NOMO-1 (cell line): ENCODE measurements around the gene PTPRD.

Experiments
- DNase-seq, 2 experiments: peaks; one replicate each; lab custom pipeline; 2025; ENCODE audit not compliant: unreplicated experiment in 2 of 2; lab: John Stamatoyannopoulos, UW

Gene PTPRD

DNA sequence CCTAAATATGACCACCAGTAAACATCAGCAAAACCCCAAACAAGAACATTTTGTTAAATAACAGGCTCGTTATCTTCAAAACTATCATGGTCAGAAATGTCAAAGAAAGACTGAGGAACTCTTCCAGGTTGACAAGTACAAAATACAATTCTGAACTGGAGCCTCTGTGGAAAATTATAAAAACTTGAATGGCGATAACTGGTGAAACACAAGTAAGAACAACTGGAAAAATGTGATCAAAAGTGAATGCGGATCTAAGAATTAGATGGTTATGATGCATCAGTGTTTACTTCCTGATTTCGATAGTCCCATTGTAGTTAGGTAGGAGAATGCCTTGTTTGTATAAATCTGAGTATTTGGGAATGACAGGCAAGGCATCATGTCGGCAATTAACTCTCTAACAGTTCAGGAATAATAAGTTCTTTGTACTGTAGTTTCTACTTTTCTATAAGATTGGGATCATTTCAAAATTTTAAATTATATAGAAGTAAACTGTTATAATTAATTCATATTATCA lies 2073.1 kb downstream of the PTPRD start:
- DNase-seq: no peak

DNA sequence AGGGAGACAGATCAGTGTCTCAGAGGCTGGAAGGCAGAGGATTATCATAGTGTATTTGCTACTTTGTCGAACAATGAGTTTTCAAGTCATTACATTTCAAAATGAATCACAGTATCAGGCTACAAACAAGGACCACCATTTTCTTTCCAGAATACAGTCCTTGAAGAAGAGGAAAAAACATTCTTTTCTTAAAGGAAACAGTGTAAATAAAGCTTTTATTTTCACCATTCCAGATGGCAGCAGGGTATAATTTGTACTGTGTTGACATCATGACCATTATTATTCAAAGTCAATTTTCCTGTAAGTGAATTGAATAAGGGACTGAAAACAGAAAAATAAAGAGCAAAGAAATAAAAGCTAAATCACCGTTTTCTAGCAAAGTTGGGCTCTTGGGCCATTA lies 2076.0 kb downstream of the PTPRD start:
- no peak for DNase-seq

DNA sequence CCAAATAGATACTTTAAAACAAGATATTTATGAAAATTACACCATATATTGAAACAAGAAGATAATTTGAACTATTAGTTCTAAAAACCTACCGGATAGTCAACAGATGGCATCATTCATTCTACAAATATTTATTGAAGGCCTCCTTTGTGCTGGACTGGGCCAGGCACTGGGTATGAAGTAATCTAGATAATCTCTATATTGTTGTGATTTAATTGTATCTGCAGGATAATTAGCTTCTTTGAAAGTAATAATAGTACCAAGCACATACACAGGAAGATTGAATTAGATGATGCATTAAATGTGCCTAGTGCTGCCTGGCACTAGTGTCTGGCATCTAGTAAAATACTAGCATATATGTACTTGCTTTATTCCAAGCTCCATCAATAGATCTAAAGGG lies 2078.0 kb downstream of the PTPRD start:
- DNase-seq: no peak

DNA sequence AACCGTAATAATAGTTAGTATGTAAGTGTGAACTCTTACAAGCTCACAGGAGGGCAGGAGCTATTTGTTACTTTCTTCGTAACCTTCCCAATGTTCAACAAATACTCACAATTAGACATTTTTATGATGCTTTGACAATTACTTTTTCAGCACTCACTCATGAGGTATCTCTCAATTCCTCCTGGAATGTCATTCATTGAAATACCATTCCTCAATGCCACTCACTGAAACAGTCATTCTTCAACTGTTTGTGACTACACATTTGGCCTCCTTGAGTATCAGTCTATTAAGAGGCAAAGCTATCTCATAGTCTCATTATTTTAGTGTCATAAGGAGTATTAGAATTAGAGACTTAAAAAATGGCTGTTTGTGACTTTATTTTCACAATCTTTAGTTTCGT lies 2079.1 kb downstream of the PTPRD start:
- no peak for DNase-seq

DNA sequence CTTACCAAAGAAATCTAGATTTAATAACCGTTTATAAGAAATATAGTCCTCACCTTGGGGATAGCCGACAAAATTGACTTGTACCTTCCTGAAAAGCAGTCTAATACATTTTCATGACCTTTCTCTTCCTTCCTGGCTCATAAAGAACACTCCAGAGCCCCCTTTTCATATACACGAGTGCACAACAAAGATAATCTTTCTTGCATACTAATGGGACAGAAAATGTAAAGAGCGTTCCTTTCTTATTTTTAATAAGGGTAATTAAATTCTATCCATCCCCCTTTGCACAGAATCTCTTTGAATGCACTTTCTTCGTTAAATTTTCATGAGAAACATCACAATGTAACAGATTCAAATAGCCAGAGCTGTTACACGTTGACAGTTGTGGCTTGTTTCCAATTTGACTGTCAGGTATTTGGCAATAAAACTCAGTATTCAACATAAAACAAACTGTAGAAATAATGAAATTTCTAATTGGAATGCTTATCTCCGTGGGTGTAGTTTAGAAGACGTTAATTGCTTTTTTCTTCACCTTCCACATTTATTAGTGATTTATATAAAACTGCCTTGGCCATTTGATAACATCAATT lies 2080.9 kb downstream of the PTPRD start:
- DNase-seq: no peak

DNA sequence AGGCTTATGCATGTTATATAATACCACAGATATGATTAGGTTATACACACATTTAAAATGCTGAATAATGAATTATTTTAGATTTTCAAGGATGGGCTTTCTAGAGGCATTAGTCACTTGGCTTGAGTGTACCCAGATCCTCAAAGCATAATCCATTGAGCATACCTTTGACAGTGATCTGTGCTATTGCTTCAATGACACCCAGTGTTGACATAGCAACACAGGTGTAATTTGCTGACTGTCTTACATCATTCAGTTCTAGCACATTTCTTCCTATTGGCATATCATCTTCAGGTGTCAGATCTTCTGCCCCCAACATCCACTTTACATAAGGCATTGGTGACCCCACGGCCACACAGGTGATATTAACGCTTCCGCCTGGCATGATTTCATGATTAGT lies 2091.7 kb downstream of the PTPRD start:
- DNase-seq: no peak

DNA sequence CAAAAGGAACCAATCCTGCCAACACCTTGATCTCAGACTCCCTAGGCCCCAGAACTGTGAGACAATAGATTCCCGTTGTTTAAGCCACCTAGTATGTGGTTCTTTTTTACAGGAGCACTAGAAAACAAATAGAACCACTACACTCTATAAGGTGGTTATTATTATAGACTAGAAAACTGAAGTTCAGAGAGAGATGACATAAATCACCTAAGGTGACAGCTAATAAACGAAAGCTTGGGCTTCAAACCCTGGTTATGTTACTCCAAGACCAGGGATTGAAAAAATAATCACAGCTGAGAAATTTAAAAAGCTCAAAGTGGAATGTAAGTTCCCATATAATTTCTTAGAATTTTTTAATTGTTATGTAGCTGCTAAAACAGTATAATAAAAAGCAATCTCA lies 2097.1 kb downstream of the PTPRD start:
- no peak for DNase-seq

DNA sequence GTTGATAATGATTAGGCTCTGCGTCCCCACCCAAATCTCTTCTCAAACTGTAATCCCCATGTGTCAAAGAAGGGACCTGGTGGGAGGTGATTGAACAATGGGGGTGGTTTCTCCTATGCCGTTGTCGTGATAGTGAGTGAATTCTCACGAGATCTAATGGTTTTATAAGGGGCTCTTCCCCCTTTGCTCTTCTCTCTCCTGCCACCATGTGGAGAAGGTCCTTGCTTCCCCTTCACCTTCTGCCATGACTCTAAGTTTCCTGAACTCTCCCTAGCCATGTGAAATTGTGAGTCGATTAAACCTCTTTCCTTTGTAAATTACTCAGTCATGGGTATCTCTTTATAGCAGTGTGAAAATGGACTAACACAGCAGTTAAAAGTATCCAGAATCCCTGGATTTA lies 2098.0 kb downstream of the PTPRD start:
- DNase-seq: no peak

DNA sequence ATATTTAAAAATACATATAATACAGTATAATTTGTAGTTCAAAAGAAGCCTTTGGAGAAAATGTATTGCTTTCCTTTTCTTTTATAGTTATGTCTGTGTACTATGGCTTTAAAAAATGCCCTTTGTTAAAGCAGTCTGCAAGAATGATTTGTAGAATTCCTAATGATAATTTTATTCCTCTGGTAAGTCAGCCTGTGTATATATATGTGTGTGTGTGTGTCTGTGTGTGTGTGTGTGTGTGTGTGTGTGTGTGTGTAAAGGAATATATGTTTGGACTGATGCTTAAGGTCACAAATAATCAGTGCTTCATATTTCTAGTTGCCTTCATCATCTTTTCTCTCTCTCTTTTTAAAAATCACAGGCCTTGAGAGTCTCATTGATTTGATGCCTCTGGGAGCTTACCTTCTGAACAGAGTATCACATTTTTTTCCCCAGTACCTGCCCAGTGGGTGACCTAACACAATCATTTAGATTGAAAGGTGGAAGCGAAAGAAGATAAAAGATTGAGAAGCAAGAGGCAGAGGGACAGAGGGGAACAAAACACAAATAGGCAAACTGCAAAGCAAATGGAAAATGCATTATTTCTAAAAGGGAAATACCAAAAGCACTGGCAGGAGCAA lies 2104.0 kb downstream of the PTPRD start:
- DNase-seq: no peak

DNA sequence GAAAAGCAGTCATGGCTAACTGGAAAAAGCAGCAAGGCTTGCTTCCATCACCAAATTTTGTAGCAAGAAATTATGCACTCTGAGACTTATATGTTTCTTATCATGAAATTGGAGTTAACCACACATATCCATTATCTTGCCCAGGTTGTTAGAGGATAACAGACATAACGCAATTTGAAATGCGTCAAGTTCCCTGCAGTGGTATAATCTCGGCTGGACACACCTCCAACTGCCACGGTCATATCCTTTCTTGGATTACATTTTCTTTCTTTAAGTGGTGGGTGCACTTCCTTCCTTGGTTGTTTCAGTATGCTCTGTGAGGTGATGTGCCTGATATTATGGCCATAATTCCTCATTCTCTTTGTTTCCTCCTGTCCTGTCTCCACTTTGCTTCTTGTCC lies 2118.2 kb downstream of the PTPRD start:
- no peak for DNase-seq

DNA sequence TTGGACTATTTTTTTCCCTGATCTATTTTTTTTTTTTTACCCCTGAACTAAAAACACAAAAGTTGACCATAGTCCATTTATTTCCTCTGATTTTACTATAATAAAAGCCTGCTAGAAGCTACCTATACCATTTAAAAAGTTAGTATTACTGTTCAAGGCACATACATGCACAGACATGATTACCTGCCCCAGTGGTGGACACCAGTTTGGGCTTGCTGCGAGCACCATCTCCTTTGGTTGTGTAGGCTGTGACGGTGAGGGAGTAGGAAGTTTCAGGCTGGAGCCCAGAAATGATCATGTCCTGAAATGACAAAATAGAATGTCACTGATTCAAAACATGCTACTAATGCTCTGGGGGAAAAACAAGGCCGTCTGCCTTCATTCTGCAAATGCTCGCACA lies 2120.1 kb downstream of the PTPRD start:
- DNase-seq: no peak

DNA sequence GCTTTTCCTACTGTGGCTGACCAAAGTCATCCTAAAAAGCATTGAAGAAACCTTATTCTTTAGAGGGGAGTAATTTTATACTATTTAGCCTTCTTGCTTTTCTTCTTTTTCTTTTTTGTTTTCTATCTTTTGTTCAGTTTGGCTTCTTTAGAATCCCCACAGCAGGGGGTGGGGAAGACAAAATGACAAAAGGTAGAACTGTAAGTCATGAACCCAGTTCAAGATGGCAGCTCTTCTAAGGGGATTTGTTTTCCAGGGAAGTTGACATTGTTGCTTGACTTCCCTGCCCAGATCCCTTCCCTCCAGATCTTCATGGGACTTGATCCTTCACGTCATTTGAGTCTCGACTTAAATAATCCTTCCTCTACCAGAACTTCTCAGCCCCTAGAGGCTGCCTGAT lies 2120.8 kb downstream of the PTPRD start:
- no peak for DNase-seq

DNA sequence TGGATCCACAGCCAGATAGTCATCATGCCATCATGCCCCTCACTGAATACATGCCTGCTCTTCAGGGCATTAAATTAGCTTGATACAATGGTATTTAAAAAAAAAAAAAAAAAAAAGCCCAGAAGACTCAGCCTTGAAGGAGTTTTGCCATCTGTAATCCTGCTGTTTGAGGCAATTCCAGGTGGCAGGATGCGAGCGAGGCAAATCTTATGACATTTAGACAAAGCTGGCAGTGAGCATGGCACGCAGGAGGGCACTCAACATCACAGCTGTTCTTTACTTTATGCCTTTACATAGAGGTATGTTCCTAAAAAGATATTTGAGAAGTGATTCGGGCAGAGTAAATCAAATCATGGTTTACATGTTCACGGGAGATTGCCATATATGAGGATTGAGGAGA lies 2121.2 kb downstream of the PTPRD start:
- DNase-seq: no peak

DNA sequence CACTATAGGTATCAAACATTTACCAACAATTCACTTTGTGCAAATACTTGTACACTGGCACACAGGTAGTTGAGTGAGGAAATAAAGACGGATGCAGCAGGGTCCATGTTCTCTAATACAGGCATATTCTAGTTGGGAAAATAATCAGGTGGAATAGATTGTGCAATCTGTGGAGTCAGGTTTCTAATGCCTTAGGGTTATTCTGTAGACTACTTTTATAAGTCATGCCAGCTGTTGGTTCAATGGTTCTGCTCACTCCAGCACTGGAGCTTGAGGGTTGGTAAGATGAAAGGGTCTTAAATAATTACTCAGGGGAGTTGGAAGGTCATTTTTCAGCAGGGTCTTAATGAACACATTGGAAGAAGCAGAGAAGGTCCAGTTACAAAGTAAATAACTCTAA lies 2123.0 kb downstream of the PTPRD start:
- no peak for DNase-seq

DNA sequence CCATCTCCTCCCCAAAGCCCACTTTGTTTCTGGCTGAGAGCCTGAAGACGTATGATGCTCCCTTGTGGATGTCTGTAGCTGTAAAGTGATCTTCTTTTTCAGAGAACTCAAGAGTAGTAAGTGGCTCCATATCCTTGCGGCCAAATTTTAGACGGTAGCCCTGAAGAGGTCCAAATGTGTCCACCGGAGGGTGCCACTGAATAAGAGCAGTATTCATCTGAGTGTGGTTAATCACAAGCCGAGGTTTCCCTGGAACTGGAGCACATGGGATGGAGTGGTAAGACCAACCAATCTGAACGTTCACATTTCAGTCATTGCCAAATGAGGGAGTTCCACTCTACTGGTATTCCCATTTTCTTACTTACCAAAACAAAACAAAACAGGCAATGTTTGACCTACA lies 2126.7 kb downstream of the PTPRD start:
- no peak for DNase-seq

DNA sequence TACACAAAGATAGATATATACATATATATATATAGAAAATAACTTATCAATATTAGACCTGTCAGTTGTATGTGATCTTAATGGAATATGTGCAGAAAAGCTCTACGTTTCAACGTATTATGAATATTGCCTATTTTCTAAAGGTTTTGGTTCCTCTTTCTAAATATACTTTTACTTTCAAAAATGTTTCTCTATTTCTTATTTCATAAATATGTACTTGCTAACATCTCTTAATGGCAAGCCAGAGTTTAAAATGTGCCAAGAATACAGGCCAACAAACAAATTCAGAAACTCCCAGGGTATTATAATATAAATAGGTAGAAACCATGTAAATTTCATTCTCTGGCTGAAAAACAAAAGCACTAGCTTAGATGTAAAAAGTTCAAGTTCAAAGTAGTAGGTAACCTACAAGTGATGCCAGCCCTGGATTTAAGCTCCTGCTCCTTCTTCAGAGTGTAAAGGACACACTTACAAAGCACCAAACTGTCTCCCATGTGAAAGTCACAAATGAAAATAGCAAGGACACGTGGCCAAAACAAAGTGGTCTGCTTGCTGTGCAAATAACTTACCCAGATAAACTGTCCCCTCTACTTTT lies 2128.1 kb downstream of the PTPRD start:
- DNase-seq: no peak

DNA sequence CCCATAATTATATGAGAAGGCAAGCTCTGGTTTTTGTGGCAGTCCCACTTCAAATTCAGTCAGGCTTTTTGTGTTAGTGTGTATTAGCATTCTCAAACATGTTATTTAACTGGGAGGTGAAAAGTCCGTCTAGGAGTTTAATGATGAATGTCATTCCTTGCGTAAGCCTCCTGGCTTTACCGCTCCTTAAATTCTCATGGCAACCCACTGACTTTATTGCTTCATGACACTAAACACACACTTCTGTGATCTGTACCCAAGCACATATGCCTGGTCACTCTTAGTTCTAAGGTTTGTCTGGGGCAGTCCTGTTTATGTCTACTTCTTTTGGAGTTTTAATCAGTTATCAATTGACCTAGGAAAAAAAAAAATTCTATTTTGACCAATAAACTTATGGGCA lies 2135.4 kb downstream of the PTPRD start:
- no peak for DNase-seq

DNA sequence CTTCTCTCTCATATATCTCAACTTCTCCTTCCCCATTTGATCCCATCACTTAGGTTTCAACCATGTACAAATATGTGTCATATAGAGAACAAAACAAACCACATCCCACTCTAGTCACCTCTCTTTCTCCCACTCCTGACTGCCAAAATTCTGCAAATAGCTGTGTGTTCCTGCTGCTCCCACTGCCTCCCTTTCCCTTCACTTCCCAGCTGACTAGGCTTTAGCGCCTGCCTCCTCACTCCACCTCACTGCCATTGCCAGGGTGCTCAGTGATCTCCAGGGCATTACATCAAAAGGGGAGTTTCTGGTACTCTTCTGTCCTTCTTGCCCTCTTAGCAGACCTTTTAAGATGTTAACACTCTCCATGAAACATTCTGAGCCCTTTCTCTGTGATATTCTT lies 2137.9 kb downstream of the PTPRD start:
- no peak for DNase-seq

DNA sequence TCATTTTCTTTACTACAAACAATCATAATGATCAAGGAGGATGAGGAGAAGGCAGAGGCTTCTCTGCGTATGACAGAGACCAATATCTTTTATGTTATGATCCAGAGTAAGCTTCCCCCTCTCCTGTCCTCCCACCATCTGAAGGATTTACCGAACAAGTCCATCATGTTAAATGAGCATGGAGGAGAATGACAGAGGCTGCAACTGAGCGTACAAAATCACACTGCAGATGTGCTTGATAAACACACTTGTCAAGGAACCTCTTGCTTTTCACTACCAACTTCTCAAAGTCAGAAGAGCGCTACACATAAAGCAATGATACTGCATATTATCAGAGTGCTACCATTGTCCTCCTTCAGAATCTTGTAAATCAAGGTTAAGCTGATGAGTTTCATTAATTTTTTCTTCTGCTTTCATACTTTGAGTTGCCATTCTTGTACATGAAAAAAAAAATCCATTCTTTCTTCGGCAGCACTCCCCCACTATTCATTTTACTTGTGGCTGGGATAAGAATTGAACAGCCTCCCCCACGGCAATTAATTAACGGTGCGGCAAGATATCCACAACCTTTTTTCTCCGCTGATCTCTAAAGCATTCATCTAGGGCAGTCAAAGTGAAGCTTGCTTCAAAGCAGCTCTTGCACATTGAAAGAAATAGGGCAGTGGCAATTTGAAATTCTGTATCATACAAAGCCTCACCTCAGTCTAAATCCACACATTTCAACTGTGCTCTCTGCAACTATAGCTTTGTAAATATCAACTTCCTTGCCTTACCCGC lies 2139.4 kb downstream of the PTPRD start:
- no peak for DNase-seq

DNA sequence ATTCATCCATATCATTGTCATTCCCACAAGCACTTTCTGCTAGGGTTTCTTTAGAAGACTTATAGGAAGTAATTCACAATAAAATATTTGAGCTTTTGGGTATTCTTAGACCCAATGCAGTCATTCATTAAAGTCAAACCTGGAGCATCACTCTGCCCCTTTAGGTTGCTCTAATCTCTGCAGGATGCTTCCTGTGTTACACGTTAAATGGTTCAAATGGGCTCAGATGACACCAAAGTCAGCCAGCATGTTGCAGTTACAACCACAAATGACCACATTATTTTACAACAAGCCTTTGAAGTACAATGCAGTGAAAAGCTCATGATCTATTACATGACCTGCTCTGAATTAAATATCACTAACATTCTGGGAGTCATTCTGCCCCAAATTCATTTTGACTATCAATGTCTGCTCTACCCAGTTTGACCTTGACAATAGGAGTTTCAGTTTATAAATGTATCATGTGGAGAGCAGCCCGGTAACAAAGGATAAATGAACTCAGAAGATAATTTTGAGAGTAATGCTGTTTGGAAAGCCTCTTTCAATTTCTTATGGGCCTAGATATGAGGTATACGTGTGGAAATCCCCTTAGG lies 2144.7 kb downstream of the PTPRD start:
- no peak for DNase-seq

DNA sequence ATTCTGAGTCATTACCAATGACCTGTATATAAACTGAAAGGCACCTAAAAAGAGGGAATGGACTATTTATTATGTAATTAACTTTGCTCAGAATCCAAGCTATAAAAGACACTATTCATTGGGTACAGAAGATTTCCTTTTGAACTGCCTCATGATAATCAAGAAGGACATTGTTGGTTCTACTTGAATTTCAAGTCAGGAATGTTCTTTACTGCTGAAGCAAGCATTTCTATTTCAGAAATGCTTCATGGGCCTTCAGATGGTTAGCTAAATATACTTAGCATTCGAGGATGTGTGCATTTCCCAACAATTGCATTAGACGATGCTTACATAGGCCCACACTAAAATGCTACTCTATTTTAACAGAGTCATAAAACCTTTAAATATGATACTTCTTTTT lies 2155.0 kb downstream of the PTPRD start:
- no peak for DNase-seq
